Neural crest cell (in vitro differentiated cells): ENCODE results near the gene AZGP1. TPM values are rescaled to one million over a fixed set of nuclear protein-coding genes. Genes with fewer than 3 reads are reported as not detected.

ENCODE experiments used
- DNase-seq: peaks from one replicate; pipeline ENCODE4 v3.0.0; 2021; ENCODE audit warnings: low read depth, mixed read lengths, low spot score
- H3K27ac Mint-ChIP-seq: one replicate; pipeline ENCODE4 v1.8.0; 2021; ENCODE audit warnings: mild to moderate bottlenecking, mixed read lengths; ENCODE audit not compliant: unreplicated experiment
- H3K27me3 Mint-ChIP-seq: 2 replicates; pipeline ENCODE4 v1.8.0; 2021; ENCODE audit warnings: low read depth, mild to moderate bottlenecking, mixed read lengths
- H3K36me3 Mint-ChIP-seq: 2 replicates; pipeline ENCODE4 v1.8.0; 2021; ENCODE audit warnings: low read depth, mild to moderate bottlenecking, mixed read lengths
- H3K4me1 Mint-ChIP-seq: 2 replicates; pipeline ENCODE4 v1.8.0; 2021; ENCODE audit warnings: mixed read lengths
- H3K4me3 Mint-ChIP-seq: one replicate; pipeline ENCODE4 v1.8.0; 2021; ENCODE audit warnings: mild to moderate bottlenecking, mixed read lengths
- H3K9me3 Mint-ChIP-seq: 2 replicates; pipeline ENCODE4 v1.8.0; 2021; ENCODE audit warnings: mixed read lengths
- total RNA-seq: library from RNA; stranded (reverse); gene quantifications from 2 replicates; pipeline ENCODE4 v1.2.1, GENCODE V29; 2021
- TF ChIP-seq, protein P1 (sequence below): fragments of 200-600 bp; sonication (generic); conservative IDR thresholded peaks from 2 replicates; pipeline ENCODE4 v1.5.0; 2021; ENCODE audit warnings: antibody characterized with exemption, mild to moderate bottlenecking

The AZGP1 gene
- total RNA-seq, 1 donor from 2014 or later = not detected

DNA sequence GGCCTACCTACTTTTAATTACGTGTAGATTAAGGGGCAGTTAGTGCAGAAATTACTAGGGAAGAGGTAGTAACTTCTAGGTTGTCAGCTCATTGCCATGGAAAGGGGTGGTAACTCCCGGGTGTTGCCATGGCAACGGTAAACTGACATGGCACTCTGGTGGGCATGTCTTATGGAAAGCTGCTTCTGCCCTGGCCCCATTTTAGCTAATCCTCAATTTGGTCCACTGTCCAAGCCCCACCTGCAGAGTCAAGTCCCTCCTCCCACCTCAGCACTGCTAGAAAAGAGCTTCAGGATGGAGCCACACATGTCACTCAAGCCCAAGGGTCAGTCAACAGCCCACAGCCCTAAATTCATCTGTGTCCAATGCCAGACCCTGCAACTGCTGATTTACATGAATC lies 32.1 kb upstream of the AZGP1 start:
- Mint-ChIP-seq H3K4me1 (peaks cover 14% of the 10 kb centered on the region), H3K36me3 (no peaks in the 10 kb centered on the region)
- no peak for DNase-seq

DNA sequence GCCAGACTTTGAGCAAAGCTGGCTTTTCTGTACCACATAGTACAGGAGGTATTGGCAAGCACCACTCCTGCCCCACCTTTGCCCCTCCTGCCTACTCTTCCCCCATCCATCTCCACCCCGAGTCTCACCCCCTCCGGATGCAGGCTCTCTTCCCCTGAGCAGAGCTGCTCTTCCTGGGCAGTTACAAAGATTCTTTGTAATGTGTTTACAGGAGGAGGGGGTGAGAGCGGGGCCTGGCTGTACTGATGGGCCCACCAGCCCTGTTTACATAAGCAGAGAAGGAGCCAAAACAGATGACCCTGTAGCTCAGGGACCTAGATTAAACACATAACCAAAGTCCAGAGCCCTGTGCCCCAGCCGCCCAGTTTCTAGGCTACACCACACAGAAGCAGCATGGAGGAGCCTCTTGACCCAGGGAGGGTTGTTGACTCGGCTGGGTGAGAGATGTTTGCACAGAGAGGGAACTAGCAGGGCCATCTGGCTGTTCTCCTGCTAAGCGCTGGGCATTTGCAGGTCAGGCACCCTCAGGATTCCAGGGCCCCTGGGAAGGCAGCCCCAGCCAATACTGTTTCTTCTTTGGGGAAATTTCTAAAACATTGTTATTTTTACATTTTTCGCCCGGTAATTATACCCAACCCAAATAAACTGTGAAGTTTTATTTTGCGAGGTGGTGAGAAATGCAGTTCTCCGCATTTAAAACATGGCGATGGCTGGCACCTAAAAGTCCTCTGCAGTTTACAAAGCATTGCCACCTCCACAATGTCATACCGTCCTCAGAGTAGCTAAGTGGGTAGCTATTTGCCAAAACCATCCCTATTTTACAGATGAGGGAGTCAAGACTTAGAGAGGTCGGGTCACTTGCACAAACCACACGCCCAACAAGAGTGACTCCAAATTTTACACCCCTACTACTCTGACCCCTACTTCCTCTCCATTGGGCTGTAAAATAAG lies 28.2 kb upstream of the AZGP1 start:
- Mint-ChIP-seq H3K36me3 (no peaks in the 10 kb centered on the region), H3K9me3 (no peaks in the 10 kb centered on the region), H3K4me3 (peak overlapping the region; percentile 77), H3K27ac (peak overlapping the region; percentile 61), H3K27me3 (peaks cover 10% of the 10 kb centered on the region), H3K4me1 (peaks cover 14% of the 10 kb centered on the region)
- no peak for DNase-seq
- TF ChIP-seq, protein P1, sequence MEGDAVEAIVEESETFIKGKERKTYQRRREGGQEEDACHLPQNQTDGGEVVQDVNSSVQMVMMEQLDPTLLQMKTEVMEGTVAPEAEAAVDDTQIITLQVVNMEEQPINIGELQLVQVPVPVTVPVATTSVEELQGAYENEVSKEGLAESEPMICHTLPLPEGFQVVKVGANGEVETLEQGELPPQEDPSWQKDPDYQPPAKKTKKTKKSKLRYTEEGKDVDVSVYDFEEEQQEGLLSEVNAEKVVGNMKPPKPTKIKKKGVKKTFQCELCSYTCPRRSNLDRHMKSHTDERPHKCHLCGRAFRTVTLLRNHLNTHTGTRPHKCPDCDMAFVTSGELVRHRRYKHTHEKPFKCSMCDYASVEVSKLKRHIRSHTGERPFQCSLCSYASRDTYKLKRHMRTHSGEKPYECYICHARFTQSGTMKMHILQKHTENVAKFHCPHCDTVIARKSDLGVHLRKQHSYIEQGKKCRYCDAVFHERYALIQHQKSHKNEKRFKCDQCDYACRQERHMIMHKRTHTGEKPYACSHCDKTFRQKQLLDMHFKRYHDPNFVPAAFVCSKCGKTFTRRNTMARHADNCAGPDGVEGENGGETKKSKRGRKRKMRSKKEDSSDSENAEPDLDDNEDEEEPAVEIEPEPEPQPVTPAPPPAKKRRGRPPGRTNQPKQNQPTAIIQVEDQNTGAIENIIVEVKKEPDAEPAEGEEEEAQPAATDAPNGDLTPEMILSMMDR = no peak

More for the DNA sequence above, 32.1 kb upstream of the AZGP1 start:
- TF ChIP-seq, protein P1 = no peak
- no peaks in the 10 kb centered on the region for H3K9me3 Mint-ChIP-seq
- no peak overlapping the region for H3K27ac Mint-ChIP-seq
- peaks cover 21% of the 10 kb centered on the region for H3K27me3 Mint-ChIP-seq
- no peak overlapping the region for H3K4me3 Mint-ChIP-seq

DNA sequence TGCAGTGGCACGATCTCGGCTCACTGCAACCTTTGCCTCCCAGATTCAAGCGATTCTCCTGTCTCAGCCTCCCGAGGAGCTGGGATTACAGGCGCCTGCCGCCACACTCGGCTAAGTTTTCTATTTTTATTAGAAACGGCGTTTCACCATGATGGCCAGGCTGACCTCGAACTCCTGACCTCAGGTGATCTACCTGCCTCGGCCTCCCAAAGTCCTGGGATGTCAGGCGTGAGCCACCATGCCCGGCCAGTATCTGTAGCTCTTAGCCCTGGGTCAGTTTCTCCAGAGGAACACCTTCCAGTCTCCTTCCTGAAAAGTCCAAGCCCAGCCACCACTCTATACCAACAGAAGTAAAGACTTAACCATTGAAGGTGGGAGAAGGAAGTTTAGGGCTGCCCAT lies 24.4 kb upstream of the AZGP1 start:
- Mint-ChIP-seq H3K4me1 (peaks cover 14% of the 10 kb centered on the region), H3K27me3 (peaks cover 5% of the 10 kb centered on the region), H3K36me3 (no peaks in the 10 kb centered on the region), H3K27ac (no peak overlapping the region), H3K9me3 (no peaks in the 10 kb centered on the region), H3K4me3 (no peak overlapping the region)
- TF ChIP-seq, protein P1 = no peak
- DNase-seq = no peak

DNA sequence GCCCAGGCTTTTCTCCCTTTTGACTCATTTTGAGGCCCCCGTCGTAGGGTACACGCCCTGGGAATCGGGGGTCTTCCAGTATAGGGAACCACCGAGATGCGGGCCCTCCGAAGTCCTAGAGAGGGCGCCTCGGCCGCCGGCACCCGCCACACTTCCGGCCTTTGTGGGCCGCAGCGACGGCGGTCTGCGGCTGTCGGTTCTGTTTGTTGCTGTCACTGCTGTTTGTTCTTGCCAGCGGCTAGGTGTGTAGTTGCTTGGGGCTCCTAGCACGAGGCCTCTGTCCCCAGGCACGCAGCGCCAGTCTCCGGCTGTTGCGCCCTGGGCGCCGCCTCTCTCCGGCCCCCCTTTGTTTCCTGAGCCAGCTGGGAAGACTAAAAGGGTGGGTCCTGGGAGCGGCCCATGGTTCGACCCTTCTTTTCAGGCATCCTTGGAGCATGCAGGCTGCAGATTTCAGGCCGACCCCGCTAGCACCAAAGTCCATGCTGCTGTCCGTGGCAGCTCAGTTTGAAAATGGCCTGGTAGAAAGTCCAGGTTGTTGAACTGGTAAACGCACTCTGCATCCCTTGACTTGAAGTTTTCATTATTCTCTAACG lies 21.8 kb upstream of the AZGP1 start:
- Mint-ChIP-seq H3K36me3 (no peaks in the 10 kb centered on the region), H3K9me3 (no peaks in the 10 kb centered on the region), H3K27me3 (peaks cover 5% of the 10 kb centered on the region), H3K27ac (no peak overlapping the region), H3K4me3 (no peak overlapping the region), H3K4me1 (no peaks in the 10 kb centered on the region)
- TF ChIP-seq, protein P1 = no peak
- DNase-seq = no peak

DNA sequence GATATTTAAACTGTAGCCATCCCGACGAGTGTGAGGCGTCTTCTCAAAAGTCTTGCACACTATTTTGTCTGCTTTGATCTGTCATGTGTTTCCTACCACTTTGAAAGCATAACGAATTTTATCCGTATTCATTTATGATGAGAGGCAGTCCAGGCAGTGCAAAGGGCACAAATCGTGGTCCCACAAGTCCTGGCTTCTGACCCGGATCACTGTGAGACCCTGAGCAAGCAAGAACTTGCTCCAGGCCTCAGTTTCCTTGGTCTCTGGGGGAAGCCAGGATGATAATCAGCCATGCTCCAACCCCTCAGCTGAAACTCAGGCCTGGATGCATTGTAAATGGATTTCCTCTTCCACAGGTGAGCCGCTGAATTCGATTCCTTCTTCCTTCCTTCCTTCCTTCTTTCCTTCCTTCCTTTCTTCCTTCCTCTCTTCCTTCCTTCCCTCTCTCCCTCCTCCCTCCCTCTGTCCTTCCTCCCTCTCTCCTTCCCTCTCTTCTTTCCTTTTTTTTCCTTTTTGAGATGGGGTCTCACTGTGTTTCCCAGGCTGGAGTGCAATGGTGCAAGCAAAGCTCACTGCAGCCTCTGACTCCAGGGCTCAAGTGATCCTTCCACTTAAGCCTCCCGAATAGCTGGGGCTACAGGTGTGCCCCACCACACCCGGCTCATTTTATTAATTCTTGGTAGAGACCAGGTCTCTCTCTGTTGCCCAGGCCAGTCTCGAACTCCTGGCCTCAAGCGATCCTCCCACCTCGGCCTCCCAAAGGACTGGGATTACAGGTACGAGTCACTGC lies 21.1 kb upstream of the AZGP1 start:
- Mint-ChIP-seq H3K4me1 (no peaks in the 10 kb centered on the region), H3K27ac (no peak overlapping the region), H3K36me3 (no peaks in the 10 kb centered on the region), H3K9me3 (no peaks in the 10 kb centered on the region), H3K27me3 (peaks cover 5% of the 10 kb centered on the region), H3K4me3 (no peak overlapping the region)
- no peak for DNase-seq
- TF ChIP-seq, protein P1 = no peak
